GM12873 (cell line): ENCODE measurements around the gene PABPN1.

ENCODE experiments used
- CTCF ChIP-seq: IDR thresholded peaks from 2 replicates; pipeline ENCODE4 v1.5.1; 2012; ENCODE audit warnings: low read depth, mild to moderate bottlenecking, moderate library complexity, low read length, control low read depth; ENCODE audit not compliant: insufficient read depth; ENCODE audit errors: missing control alignments

The PABPN1 gene

GRCh38 chr14:23365036-23365731, 43.9 kb downstream of the PABPN1 start, which contains the start of gene EFS:
Gene EFS, minus strand, starts transcription at chr14:23365172. Its CDS starts 147 bp downstream, at chr14:23365025.
- no peak for TF ChIP-seq CTCF

GRCh38 chr14:23365732-23366425, 44.6 kb downstream of the PABPN1 start:
- TF ChIP-seq CTCF, result no peak

GRCh38 chr14:23366426-23366921, 45.2 kb downstream of the PABPN1 start:
- no peak for TF ChIP-seq CTCF

- no peak for TF ChIP-seq CTCF
Observed at GRCh38 chr14:23370221-23370620, 49.0 kb downstream of the PABPN1 start.

GRCh38 chr14:23371865-23372264, 50.6 kb downstream of the PABPN1 start:
- no peak for TF ChIP-seq CTCF

- no peak for TF ChIP-seq CTCF
Observed at GRCh38 chr14:23372509-23372908, 51.3 kb downstream of the PABPN1 start, which contains the start of gene IL25. Gene IL25, plus strand, starts transcription at chr14:23372809.

- TF ChIP-seq CTCF, result no peak
Observed at GRCh38 chr14:23373041-23373440, 51.8 kb downstream of the PABPN1 start.
